ENCODE measurements around the gene CFP.

Gene CFP

GRCh38 chrX:47573341-47574075 is 56.2 kb downstream of the CFP start:
- no peak for DNase-seq

All from NCI-H1436 (cell line).